Measurements from ENCODE around the gene CAV3. TPM values are rescaled to one million over a fixed set of nuclear protein-coding genes. Genes with fewer than 3 reads are reported as not detected.

CAV3 gene
- polyA plus RNA-seq, 4 donors = 0.16 to 0.96 TPM; not detected in 2

DNA sequence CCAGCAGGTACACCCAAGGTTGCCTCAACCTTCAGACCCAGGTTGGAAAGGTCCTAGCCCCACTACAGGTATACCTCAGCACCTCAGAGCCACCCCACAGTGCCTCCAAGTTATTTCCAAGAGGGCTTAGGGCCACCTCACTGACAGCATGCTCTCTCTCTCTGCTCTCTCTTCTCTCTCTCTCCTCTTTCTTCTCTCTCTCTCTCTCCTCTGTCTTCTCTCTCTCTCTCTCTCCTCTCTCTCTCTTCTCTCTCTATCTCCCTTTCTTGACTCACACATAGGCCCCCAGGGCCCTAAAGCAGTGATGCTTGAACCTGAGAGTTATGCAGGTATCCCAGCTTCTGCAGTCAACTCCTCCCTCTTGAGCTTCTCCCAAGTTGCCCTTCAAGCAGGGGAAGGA lies 4.2 kb downstream of the CAV3 start:
- no peak overlapping the region for H3K4me3 ChIP-seq (ENCODE audit: low read depth in 1 of 3, low read length in 3 of 3)
- peaks cover 0 to 11% (median 0%) of the 10 kb centered on the region in 3 donors for H3K4me1 ChIP-seq (ENCODE audit: control insufficient read depth in 3 of 3, insufficient read depth in 2 of 3, low read depth in 1 of 3, low read length in 2 of 3)
- no peak overlapping the region for H3K27ac ChIP-seq (ENCODE audit: low read depth in 1 of 3, low read length in 2 of 3)
- H3K36me3 ChIP-seq (ENCODE audit: control insufficient read depth in 3 of 3, insufficient read depth in 2 of 3, low read depth in 1 of 3, low read length in 3 of 3) = no peaks in the 10 kb centered on the region
- FAIRE-seq (no peak), DNase-seq (no peak)
- no peaks in the 10 kb centered on the region for H3K9me3 ChIP-seq (ENCODE audit: control insufficient read depth in 2 of 2, insufficient read depth in 1 of 2, low read depth in 1 of 2, low read length in 1 of 2)
- peaks cover 0 to 2% (median 0%) of the 10 kb centered on the region in 3 donors for H3K27me3 ChIP-seq (ENCODE audit: control insufficient read depth in 3 of 3, insufficient read depth in 3 of 3, low read length in 3 of 3)

DNA sequence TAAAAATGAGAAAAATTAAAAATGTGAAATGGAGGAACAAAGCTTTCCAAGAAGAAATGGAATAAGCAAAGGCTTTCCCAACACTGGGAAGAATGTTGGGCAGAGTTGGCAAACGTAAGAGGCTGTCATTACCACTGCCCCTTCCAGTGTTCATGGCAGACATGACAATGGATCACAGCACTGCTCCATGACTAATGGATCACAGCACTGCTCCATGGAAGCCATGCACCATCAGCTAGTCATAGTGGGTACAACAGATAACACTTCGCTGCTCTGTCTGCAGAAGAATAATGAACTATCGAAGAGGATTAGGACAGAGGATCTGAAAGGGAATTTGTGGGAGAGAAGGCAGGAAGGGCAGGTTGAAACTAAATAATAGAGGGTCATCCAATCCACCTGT lies 5.0 kb downstream of the CAV3 start:
- Histone ChIP-seq H3K36me3 (ENCODE audit: control insufficient read depth in 3 of 3, insufficient read depth in 2 of 3, low read depth in 1 of 3, low read length in 3 of 3) (no peaks in the 10 kb centered on the region), H3K27me3 (ENCODE audit: control insufficient read depth in 3 of 3, insufficient read depth in 3 of 3, low read length in 3 of 3) (peaks cover 0 to 2% (median 0%) of the 10 kb centered on the region in 3 donors), H3K4me1 (ENCODE audit: control insufficient read depth in 3 of 3, insufficient read depth in 2 of 3, low read depth in 1 of 3, low read length in 2 of 3) (peaks cover 0 to 11% (median 0%) of the 10 kb centered on the region in 3 donors), H3K4me3 (ENCODE audit: low read depth in 1 of 3, low read length in 3 of 3) (no peak overlapping the region), H3K9me3 (ENCODE audit: control insufficient read depth in 2 of 2, insufficient read depth in 1 of 2, low read depth in 1 of 2, low read length in 1 of 2) (no peaks in the 10 kb centered on the region), H3K27ac (ENCODE audit: low read depth in 1 of 3, low read length in 2 of 3) (no peak overlapping the region)
- DNase-seq (no peak), FAIRE-seq (no peak)
- WGBS, 3 donors = 63 to 67% (median 63%) methylated on average over 3 of the region's 3 CpGs

DNA sequence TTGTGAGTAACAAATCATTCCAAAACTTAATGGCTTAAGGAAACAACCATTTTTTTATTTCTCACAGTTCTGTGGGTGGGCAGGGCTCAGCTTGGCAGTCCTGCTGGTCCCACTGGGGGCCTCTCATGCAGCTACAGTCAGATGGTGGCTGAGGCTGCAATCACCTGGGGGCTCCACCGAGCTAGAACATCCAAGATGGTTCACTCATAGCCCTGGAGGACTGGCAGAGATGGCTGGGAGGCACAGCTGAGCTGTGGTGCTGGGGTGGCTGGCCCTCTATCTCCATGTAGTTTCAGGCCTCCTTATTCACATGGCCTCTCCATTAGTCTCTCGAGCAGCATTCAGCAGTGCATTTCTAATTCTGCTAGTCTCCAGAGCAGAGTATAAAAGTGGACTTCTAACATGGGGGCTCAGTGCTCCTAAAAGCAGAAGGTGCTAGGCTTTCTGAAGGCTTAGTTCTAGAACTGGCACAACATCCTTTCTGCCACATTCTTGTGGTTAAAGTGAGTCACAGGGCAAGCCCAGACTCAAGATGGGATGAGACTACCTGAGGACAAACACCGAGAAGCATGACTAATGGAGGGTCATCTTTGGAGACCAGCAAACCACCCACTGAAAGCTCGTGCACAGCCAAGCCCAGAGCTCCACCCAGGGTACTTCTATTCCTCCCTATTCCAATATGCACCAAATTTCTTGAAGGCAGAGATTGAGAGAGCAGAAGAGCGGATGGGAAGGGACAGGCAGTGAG lies 6.3 kb downstream of the CAV3 start:
- Histone ChIP-seq H3K36me3 (ENCODE audit: control insufficient read depth in 3 of 3, insufficient read depth in 2 of 3, low read depth in 1 of 3, low read length in 3 of 3) (no peaks in the 10 kb centered on the region), H3K4me1 (ENCODE audit: control insufficient read depth in 3 of 3, insufficient read depth in 2 of 3, low read depth in 1 of 3, low read length in 2 of 3) (peaks cover 0 to 11% (median 0%) of the 10 kb centered on the region in 3 donors), H3K27ac (ENCODE audit: low read depth in 1 of 3, low read length in 2 of 3) (no peak overlapping the region), H3K27me3 (ENCODE audit: control insufficient read depth in 3 of 3, insufficient read depth in 3 of 3, low read length in 3 of 3) (peaks cover 0 to 2% (median 0%) of the 10 kb centered on the region in 3 donors), H3K9me3 (ENCODE audit: control insufficient read depth in 2 of 2, insufficient read depth in 1 of 2, low read depth in 1 of 2, low read length in 1 of 2) (no peaks in the 10 kb centered on the region), H3K4me3 (ENCODE audit: low read depth in 1 of 3, low read length in 3 of 3) (no peak overlapping the region)
- WGBS, 3 donors = 62 to 78% (median 67%) methylated on average over 5 of the region's 5 CpGs
- FAIRE-seq (no peak), DNase-seq (no peak)

DNA sequence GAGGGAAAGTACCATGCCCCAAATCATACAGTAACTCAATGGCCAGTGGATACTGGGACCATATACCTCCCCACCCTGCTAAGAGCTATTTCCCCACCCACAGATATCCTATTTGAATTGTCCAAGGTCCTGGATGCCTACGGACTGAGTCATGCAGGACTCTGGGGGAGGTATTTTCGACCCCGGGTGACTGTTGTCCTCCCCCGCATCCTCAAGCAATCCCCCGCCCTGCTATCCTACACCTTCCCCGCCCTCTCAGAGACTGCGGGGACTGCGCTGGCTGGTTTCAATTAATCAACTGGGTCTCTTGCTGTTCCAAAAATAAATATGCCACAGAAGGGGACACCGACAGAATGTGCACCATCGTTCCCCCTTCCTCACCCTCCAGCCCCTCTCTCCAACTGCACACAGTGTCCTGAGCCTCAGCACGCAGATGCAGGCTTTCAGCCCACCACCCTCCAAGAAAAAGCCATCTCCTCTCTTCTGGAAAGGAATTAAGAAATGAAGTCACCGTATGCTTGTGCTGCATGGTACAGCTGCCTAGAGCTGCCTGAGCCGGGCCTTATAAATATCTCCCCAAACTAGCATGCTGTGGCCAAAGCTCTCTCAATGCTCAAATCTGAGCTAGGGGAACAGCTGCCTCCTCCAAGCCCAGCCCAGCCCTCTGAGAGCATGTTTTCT lies 8.1 kb downstream of the CAV3 start:
- H3K9me3 ChIP-seq (ENCODE audit: control insufficient read depth in 2 of 2, insufficient read depth in 1 of 2, low read depth in 1 of 2, low read length in 1 of 2) = no peaks in the 10 kb centered on the region
- no peaks in the 10 kb centered on the region for H3K36me3 ChIP-seq (ENCODE audit: control insufficient read depth in 3 of 3, insufficient read depth in 2 of 3, low read depth in 1 of 3, low read length in 3 of 3)
- FAIRE-seq = no peak
- H3K27ac ChIP-seq (ENCODE audit: low read depth in 1 of 3, low read length in 2 of 3) = no peak overlapping the region
- H3K4me3 ChIP-seq (ENCODE audit: low read depth in 1 of 3, low read length in 3 of 3) = no peak overlapping the region
- WGBS, 3 donors = 14 to 18% (median 17%) methylated on average over 13 of the region's 13 CpGs
- DNase-seq = peak in 1 of 2 donors; percentile 69
- H3K27me3 ChIP-seq (ENCODE audit: control insufficient read depth in 3 of 3, insufficient read depth in 3 of 3, low read length in 3 of 3) = peaks cover 0 to 2% (median 0%) of the 10 kb centered on the region in 3 donors
- H3K4me1 ChIP-seq (ENCODE audit: control insufficient read depth in 3 of 3, insufficient read depth in 2 of 3, low read depth in 1 of 3, low read length in 2 of 3) = peaks cover 0 to 11% (median 0%) of the 10 kb centered on the region in 3 donors

DNA sequence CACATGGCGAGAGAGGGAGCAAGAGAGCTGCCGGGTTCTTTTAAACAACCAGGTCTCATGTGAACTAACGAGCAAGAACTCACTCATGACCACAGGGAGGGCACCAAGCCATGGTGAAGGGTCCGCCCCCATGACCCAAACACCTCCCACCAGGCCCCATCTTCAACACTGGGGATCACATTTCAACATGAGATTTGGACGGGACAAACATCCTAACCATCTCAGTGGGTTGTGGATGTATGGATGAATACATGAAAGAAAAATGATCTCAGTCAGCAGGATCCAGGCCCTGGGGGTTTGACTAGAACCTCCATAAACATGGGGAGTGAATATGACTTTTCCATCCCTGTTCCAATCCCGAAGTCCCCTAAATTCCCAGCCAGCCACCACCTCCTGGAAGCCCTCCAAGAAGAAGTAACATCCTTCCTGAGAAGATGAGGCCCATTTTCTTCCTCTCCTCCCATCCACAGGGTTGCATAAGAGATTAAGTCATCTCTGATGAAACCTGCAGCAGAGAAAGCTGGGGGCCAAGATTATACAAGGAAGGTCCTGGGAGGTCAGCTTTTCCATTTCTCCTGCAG lies 9.5 kb downstream of the CAV3 start:
- Histone ChIP-seq H3K36me3 (ENCODE audit: control insufficient read depth in 3 of 3, insufficient read depth in 2 of 3, low read depth in 1 of 3, low read length in 3 of 3) (no peaks in the 10 kb centered on the region), H3K27ac (ENCODE audit: low read depth in 1 of 3, low read length in 2 of 3) (no peak overlapping the region), H3K27me3 (ENCODE audit: control insufficient read depth in 3 of 3, insufficient read depth in 3 of 3, low read length in 3 of 3) (peaks cover 0 to 2% (median 0%) of the 10 kb centered on the region in 3 donors), H3K4me3 (ENCODE audit: low read depth in 1 of 3, low read length in 3 of 3) (no peak overlapping the region), H3K4me1 (ENCODE audit: control insufficient read depth in 3 of 3, insufficient read depth in 2 of 3, low read depth in 1 of 3, low read length in 2 of 3) (peaks cover 0 to 11% (median 0%) of the 10 kb centered on the region in 3 donors), H3K9me3 (ENCODE audit: control insufficient read depth in 2 of 2, insufficient read depth in 1 of 2, low read depth in 1 of 2, low read length in 1 of 2) (no peaks in the 10 kb centered on the region)
- FAIRE-seq (no peak), DNase-seq (no peak)
- 57 to 83% (median 74%) methylated on average over 6 of the region's 6 CpGs for WGBS, 3 donors

DNA sequence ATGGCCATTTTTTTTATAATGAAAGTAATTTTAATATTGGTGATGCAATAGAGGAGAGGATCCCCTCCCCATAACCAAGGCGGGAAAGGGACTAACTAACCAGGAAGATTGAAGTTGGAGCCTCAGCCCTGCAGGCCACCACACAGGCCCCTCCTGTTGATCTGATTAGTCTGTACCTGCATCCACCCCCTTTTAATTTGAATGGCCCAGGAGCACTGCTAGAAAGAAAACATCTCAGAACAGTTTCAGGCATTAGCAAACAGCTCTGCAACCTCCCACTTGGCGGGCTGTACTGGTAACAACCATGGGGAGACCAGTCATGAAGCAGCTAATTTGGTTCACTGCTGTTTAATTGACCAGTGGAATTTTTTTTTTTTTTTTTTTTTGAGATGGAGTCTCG lies 10.3 kb downstream of the CAV3 start:
- Histone ChIP-seq H3K4me1 (ENCODE audit: control insufficient read depth in 3 of 3, insufficient read depth in 2 of 3, low read depth in 1 of 3, low read length in 2 of 3) (peaks cover 0 to 11% (median 0%) of the 10 kb centered on the region in 3 donors), H3K27ac (ENCODE audit: low read depth in 1 of 3, low read length in 2 of 3) (no peak overlapping the region), H3K4me3 (ENCODE audit: low read depth in 1 of 3, low read length in 3 of 3) (no peak overlapping the region), H3K9me3 (ENCODE audit: control insufficient read depth in 2 of 2, insufficient read depth in 1 of 2, low read depth in 1 of 2, low read length in 1 of 2) (no peaks in the 10 kb centered on the region), H3K27me3 (ENCODE audit: control insufficient read depth in 3 of 3, insufficient read depth in 3 of 3, low read length in 3 of 3) (peaks cover 0 to 2% (median 0%) of the 10 kb centered on the region in 3 donors), H3K36me3 (ENCODE audit: control insufficient read depth in 3 of 3, insufficient read depth in 2 of 3, low read depth in 1 of 3, low read length in 3 of 3) (no peaks in the 10 kb centered on the region)
- FAIRE-seq (no peak), DNase-seq (no peak)
- 82 to 91% (median 86%) methylated on average over 3 of the region's 3 CpGs for WGBS, 3 donors

DNA sequence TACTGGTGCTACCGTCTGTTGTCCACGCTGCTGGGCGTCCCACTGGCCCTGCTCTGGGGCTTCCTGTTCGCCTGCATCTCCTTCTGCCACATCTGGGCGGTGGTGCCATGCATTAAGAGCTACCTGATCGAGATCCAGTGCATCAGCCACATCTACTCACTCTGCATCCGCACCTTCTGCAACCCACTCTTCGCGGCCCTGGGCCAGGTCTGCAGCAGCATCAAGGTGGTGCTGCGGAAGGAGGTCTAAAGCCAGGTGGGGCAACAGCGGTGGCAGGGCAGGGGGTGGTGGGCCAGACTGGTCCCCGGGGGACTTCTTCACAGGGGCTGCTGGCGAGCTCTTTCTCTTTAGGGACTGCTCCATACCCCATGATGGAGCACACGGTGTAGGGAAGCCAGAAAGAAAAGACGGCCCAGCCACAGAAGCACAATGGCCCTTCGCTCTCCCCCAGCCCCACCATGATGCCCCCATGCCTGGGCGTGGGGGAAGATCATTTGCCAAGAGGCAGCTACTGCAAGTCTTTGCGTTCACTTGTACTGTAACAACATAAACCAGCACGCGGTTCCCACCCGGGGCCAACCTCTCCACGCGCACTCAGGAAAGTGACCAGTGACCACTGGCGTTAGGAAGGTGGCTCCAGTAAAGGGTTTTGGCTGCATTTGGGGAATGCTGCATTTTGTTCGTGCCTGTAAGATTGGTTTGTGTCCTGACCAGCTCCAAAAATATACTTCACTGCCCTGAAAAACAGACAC lies 12.2 kb downstream of the CAV3 start:
- H3K36me3 ChIP-seq (ENCODE audit: control insufficient read depth in 3 of 3, insufficient read depth in 2 of 3, low read depth in 1 of 3, low read length in 3 of 3) = no peaks in the 10 kb centered on the region
- no peaks in the 10 kb centered on the region for H3K9me3 ChIP-seq (ENCODE audit: control insufficient read depth in 2 of 2, insufficient read depth in 1 of 2, low read depth in 1 of 2, low read length in 1 of 2)
- WGBS, 3 donors = 93 to 95% (median 95%) methylated on average over 25 of the region's 25 CpGs
- FAIRE-seq = no peak
- H3K4me1 ChIP-seq (ENCODE audit: control insufficient read depth in 3 of 3, insufficient read depth in 2 of 3, low read depth in 1 of 3, low read length in 2 of 3) = peaks cover 0 to 11% (median 0%) of the 10 kb centered on the region in 3 donors
- H3K4me3 ChIP-seq (ENCODE audit: low read depth in 1 of 3, low read length in 3 of 3) = no peak overlapping the region
- H3K27me3 ChIP-seq (ENCODE audit: control insufficient read depth in 3 of 3, insufficient read depth in 3 of 3, low read length in 3 of 3) = peaks cover 0 to 2% (median 0%) of the 10 kb centered on the region in 3 donors
- no peak for DNase-seq
- H3K27ac ChIP-seq (ENCODE audit: low read depth in 1 of 3, low read length in 2 of 3) = no peak overlapping the region

DNA sequence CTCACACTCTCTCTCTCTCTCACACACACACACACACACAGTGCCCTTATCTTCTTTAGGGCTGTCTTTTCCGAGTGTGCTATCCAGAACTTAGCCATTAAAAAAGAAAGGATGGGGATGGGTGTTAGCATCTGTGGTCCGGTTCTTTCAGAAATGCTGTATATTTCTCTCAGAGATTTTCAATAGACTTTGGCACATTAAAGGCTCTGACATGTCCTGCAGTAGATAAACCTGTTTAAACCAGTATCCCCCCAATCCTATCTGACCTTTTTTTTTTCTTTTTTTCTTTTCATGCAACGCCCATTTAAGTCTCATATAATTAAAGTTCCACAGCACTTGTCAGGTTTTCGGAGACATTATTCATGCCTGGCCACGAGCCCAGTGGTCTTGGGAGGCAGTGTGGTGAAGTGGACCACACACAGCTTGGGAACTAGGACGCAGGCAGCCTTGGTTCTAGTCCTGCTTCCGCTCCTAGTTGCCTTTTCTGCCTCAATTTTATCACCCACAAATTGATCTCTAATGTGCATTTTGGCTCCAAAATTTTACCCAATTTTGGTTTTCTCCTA lies 13.3 kb downstream of the CAV3 start:
- peaks cover 0 to 4% (median 0%) of the 10 kb centered on the region in 3 donors for H3K4me1 ChIP-seq (ENCODE audit: control insufficient read depth in 3 of 3, insufficient read depth in 2 of 3, low read depth in 1 of 3, low read length in 2 of 3)
- FAIRE-seq (no peak), DNase-seq (no peak)
- peaks cover 0 to under 1% (median 0%) of the 10 kb centered on the region in 3 donors for H3K27me3 ChIP-seq (ENCODE audit: control insufficient read depth in 3 of 3, insufficient read depth in 3 of 3, low read length in 3 of 3)
- H3K9me3 ChIP-seq (ENCODE audit: control insufficient read depth in 2 of 2, insufficient read depth in 1 of 2, low read depth in 1 of 2, low read length in 1 of 2) = no peaks in the 10 kb centered on the region
- no peaks in the 10 kb centered on the region for H3K36me3 ChIP-seq (ENCODE audit: control insufficient read depth in 3 of 3, insufficient read depth in 2 of 3, low read depth in 1 of 3, low read length in 3 of 3)
- no peak overlapping the region for H3K27ac ChIP-seq (ENCODE audit: low read depth in 1 of 3, low read length in 2 of 3)
- WGBS, 3 donors = 66 to 69% (median 68%) methylated on average over 7 of the region's 7 CpGs
- no peak overlapping the region for H3K4me3 ChIP-seq (ENCODE audit: low read depth in 1 of 3, low read length in 3 of 3)
